ENCODE results near the gene LRPPRC. TPM values are rescaled to one million over a fixed set of nuclear protein-coding genes. Genes with fewer than 3 reads are reported as not detected.

LRPPRC gene
- total RNA-seq, 6 experiments from 2014 or later: 57.6 to 77.6 (median 65.7) TPM

- no peak for TF ChIP-seq CTCF (IDR thresholded peaks at IDR 0.05)
- Mint-ChIP-seq H3K9me3 (no peaks in the 10 kb centered on the region), H3K4me3 (no peak overlapping the region), H3K4me1 (ENCODE audit: low read depth) (peaks cover 14% of the 10 kb centered on the region), H3K36me3 (ENCODE audit: low read depth) (peaks cover 54% of the 10 kb centered on the region), H3K27ac (no peak overlapping the region), H3K27me3 (ENCODE audit: insufficient read depth) (peaks cover 1% of the 10 kb centered on the region; the same call in 1 of the 2 replicates)
- DNase-seq: no peak
Measured at GRCh38 chr2:43890855-43891254, 104.9 kb downstream of the LRPPRC start.

GRCh38 chr2:43889416-43889815 is 106.4 kb downstream of the LRPPRC start:
- no peak overlapping the region for H3K4me3 Mint-ChIP-seq
- H3K9me3 Mint-ChIP-seq: no peaks in the 10 kb centered on the region
- H3K27me3 Mint-ChIP-seq (ENCODE audit: insufficient read depth): peaks cover 1% of the 10 kb centered on the region; the same call in 1 of the 2 replicates
- no peak for TF ChIP-seq CTCF (IDR thresholded peaks at IDR 0.05)
- H3K27ac Mint-ChIP-seq: no peak overlapping the region
- peaks cover 14% of the 10 kb centered on the region for H3K4me1 Mint-ChIP-seq (ENCODE audit: low read depth)
- no peak for DNase-seq
- peaks cover 54% of the 10 kb centered on the region for H3K36me3 Mint-ChIP-seq (ENCODE audit: low read depth)

- H3K27me3 Mint-ChIP-seq (ENCODE audit: insufficient read depth): peaks cover 1% of the 10 kb centered on the region; the same call in 1 of the 2 replicates
- H3K9me3 Mint-ChIP-seq: no peaks in the 10 kb centered on the region
- peaks cover 2% of the 10 kb centered on the region for H3K4me1 Mint-ChIP-seq (ENCODE audit: low read depth)
- H3K36me3 Mint-ChIP-seq (ENCODE audit: low read depth): peaks cover 37% of the 10 kb centered on the region
- H3K27ac Mint-ChIP-seq: no peak overlapping the region
- no peak overlapping the region for H3K4me3 Mint-ChIP-seq
- DNase-seq: no peak
- no peak for TF ChIP-seq CTCF (IDR thresholded peaks at IDR 0.05)
Measured at GRCh38 chr2:43887176-43887575, 108.6 kb downstream of the LRPPRC start.

GRCh38 chr2:43885132-43885632 is 110.6 kb downstream of the LRPPRC start:
- H3K4me1 Mint-ChIP-seq (ENCODE audit: low read depth): peaks cover 7% of the 10 kb centered on the region
- H3K27me3 Mint-ChIP-seq (ENCODE audit: insufficient read depth): peaks cover 4% of the 10 kb centered on the region
- H3K27ac Mint-ChIP-seq: no peak overlapping the region
- H3K4me3 Mint-ChIP-seq: no peak overlapping the region
- TF ChIP-seq CTCF (IDR thresholded peaks at IDR 0.05): no peak
- peaks cover 21% of the 10 kb centered on the region for H3K36me3 Mint-ChIP-seq (ENCODE audit: low read depth)
- DNase-seq: no peak
- no peaks in the 10 kb centered on the region for H3K9me3 Mint-ChIP-seq

- Mint-ChIP-seq H3K27me3 (ENCODE audit: insufficient read depth) (peaks cover 4% of the 10 kb centered on the region), H3K4me1 (ENCODE audit: low read depth) (peaks cover 7% of the 10 kb centered on the region), H3K9me3 (no peaks in the 10 kb centered on the region), H3K27ac (no peak overlapping the region), H3K36me3 (ENCODE audit: low read depth) (peaks cover 21% of the 10 kb centered on the region), H3K4me3 (no peak overlapping the region)
- TF ChIP-seq CTCF (IDR thresholded peaks at IDR 0.05): no peak
- DNase-seq: no peak
Measured at GRCh38 chr2:43884689-43885088, 111.1 kb downstream of the LRPPRC start.

GRCh38 chr2:43882312-43882711 is 113.5 kb downstream of the LRPPRC start:
- peaks cover 4% of the 10 kb centered on the region for H3K27me3 Mint-ChIP-seq (ENCODE audit: insufficient read depth)
- no peak for TF ChIP-seq CTCF (IDR thresholded peaks at IDR 0.05)
- no peaks in the 10 kb centered on the region for H3K9me3 Mint-ChIP-seq
- no peak overlapping the region for H3K4me3 Mint-ChIP-seq
- DNase-seq: no peak
- H3K27ac Mint-ChIP-seq: no peak overlapping the region
- peaks cover 3% of the 10 kb centered on the region for H3K36me3 Mint-ChIP-seq (ENCODE audit: low read depth)
- peaks cover 7% of the 10 kb centered on the region for H3K4me1 Mint-ChIP-seq (ENCODE audit: low read depth)
